Neural cell (in vitro differentiated cells): ENCODE measurements around the gene ADAMTS2. TPM values are rescaled to one million over a fixed set of nuclear protein-coding genes. Genes with fewer than 3 reads are reported as not detected.

Experiments
- H2AFZ ChIP-seq: fragments of 200-600, 300-800 bp; sonication (generic), shearing (Covaris generic); 2 replicates; pipeline ENCODE4 v1.6.0; 2014; ENCODE audit warnings: low read depth, mild to moderate bottlenecking, antibody characterized with exemption, low read length, moderate library complexity
- H3F3A ChIP-seq: fragments of 200-600 bp; shearing (Covaris generic); 2 replicates; pipeline ENCODE4 v1.6.1; 2016; ENCODE audit warnings: mild to moderate bottlenecking, moderate library complexity, mixed read lengths, antibody characterized with exemption, low read length; ENCODE audit not compliant: insufficient read depth, poor library complexity, severe bottlenecking
- H3K27ac ChIP-seq: fragments of 200-600, 300-800 bp; sonication (generic), shearing (Covaris generic); 2 replicates; pipeline ENCODE4 v1.5.1; 2014; ENCODE audit warnings: mild to moderate bottlenecking, low read length, moderate library complexity
- H3K27me3 ChIP-seq: fragments of 300-800, 200-600 bp; sonication (generic), shearing (Covaris generic); 2 replicates; pipeline ENCODE4 v1.6.0; 2014; ENCODE audit warnings: mild to moderate bottlenecking, low read depth, low read length, moderate library complexity; ENCODE audit not compliant: insufficient read depth
- H3K36me3 ChIP-seq: fragments of 300-800, 200-600 bp; sonication (generic), shearing (Covaris generic); 2 replicates; pipeline ENCODE4 v1.5.1; 2014; ENCODE audit warnings: mild to moderate bottlenecking, antibody characterized with exemption, low read length, moderate library complexity; ENCODE audit not compliant: insufficient read depth
- H3K4me2 ChIP-seq: fragments of 300-800, 200-600 bp; sonication (generic), shearing (Covaris generic); 2 replicates; pipeline ENCODE4 v1.6.0; 2014; ENCODE audit warnings: mild to moderate bottlenecking, low read length
- H3K4me3 ChIP-seq: fragments of 300-800, 200-600 bp; sonication (generic), shearing (Covaris generic); 2 replicates; pipeline ENCODE4 v1.5.1; 2014; ENCODE audit warnings: mild to moderate bottlenecking, low read length, moderate library complexity
- H3K79me2 ChIP-seq: fragments of 200-600 bp; shearing (Covaris generic); replicated peaks from 2 replicates; pipeline ENCODE4 v1.6.0; 2014; ENCODE audit warnings: mild to moderate bottlenecking, low read length, moderate library complexity; ENCODE audit not compliant: insufficient read depth
- H3K9ac ChIP-seq: fragments of 300-800, 200-600 bp; sonication (generic), shearing (Covaris generic); 2 replicates; pipeline ENCODE4 v1.6.1; 2016; ENCODE audit warnings: mild to moderate bottlenecking, low read length, mixed read lengths
- H3K9me2 ChIP-seq: fragments of 200-600 bp; shearing (Covaris generic); 2 replicates; pipeline ENCODE4 v1.6.1; 2016; ENCODE audit warnings: mild to moderate bottlenecking, low read length, mixed read lengths; ENCODE audit not compliant: insufficient read depth
- H3K9me3 ChIP-seq: fragments of 200-600, 300-800 bp; sonication (generic), shearing (Covaris generic); 2 replicates; pipeline ENCODE4 v1.6.1; 2016; ENCODE audit warnings: mild to moderate bottlenecking, mixed run types, low read length, moderate library complexity, mixed read lengths
- H4K20me1 ChIP-seq: fragments of 200-600 bp; shearing (Covaris generic); 2 replicates; pipeline ENCODE4 v1.6.1; 2016; ENCODE audit warnings: mild to moderate bottlenecking, mixed run types; ENCODE audit not compliant: insufficient read depth
- CTCF ChIP-seq: fragments of 450-650 bp; IDR thresholded peaks from 2 replicates; pipeline ENCODE4 v1.5.1; 2014; ENCODE audit warnings: antibody characterized with exemption, mild to moderate bottlenecking, moderate library complexity; ENCODE audit not compliant: poor library complexity, severe bottlenecking
- EP300 ChIP-seq: fragments of 450-650 bp; conservative IDR thresholded peaks from 2 replicates; pipeline ENCODE4 v1.6.1; 2014; ENCODE audit warnings: antibody characterized with exemption, mild to moderate bottlenecking, moderate library complexity; ENCODE audit not compliant: poor library complexity, severe bottlenecking
- EZH2 ChIP-seq: fragments of 200-600, 300-800 bp; shearing (Covaris generic), sonication (generic); IDR thresholded peaks from 2 replicates; pipeline ENCODE4 v1.6.1; 2014; ENCODE audit warnings: antibody characterized with exemption, low read length, borderline replicate concordance, mild to moderate bottlenecking; ENCODE audit not compliant: insufficient read depth, poor library complexity, severe bottlenecking
- MXI1 ChIP-seq: fragments of 450-650 bp; conservative IDR thresholded peaks from 2 replicates; pipeline ENCODE4 v1.6.1; 2014; ENCODE audit warnings: antibody characterized with exemption, mild to moderate bottlenecking; ENCODE audit not compliant: poor library complexity, severe bottlenecking
- POLR2AphosphoS5 ChIP-seq: IDR thresholded peaks from 2 replicates; pipeline ENCODE4 v1.6.1; 2012
- RAD21 ChIP-seq: fragments of 450-650 bp; conservative IDR thresholded peaks from 2 replicates; pipeline ENCODE4 v1.6.1; 2014; ENCODE audit warnings: antibody characterized with exemption, mild to moderate bottlenecking, moderate library complexity
- REST ChIP-seq: IDR thresholded peaks from 2 replicates; pipeline ENCODE4 v1.6.1; 2012; ENCODE audit warnings: borderline replicate concordance
- SMC3 ChIP-seq: fragments of 450-650 bp; conservative IDR thresholded peaks from 2 replicates; pipeline ENCODE4 v1.6.1; 2014; ENCODE audit warnings: antibody characterized with exemption, mild to moderate bottlenecking, moderate library complexity; ENCODE audit not compliant: poor library complexity
- TAF1 ChIP-seq: IDR thresholded peaks from 2 replicates; pipeline ENCODE4 v1.6.1; 2012; ENCODE audit warnings: low read depth
- polyA plus RNA-seq: library from polyadenylated mRNA; depleted of rRNA; stranded (reverse); fragments of >200 nt; gene quantifications from 2 replicates; pipeline ENCODE4 v1.2.3, GENCODE V29; 2014

Gene ADAMTS2
- polyA plus RNA-seq, 1 donor from 2014 or later, result 0.61 TPM

- H3F3A ChIP-seq, result no peaks in the 10 kb centered on the region
- no peak overlapping the region for H3K9ac ChIP-seq
- H3K79me2 ChIP-seq, result no peaks in the 10 kb centered on the region
- no peaks in the 10 kb centered on the region for H3K27me3 ChIP-seq
- no peak overlapping the region for H2AFZ ChIP-seq
- no peak for TF ChIP-seq POLR2AphosphoS5
- TF ChIP-seq MXI1, result no peak
- TF ChIP-seq SMC3, result no peak
- no peak for TF ChIP-seq REST
- TF ChIP-seq EZH2, result no peak
- TF ChIP-seq RAD21, result no peak
- no peak for TF ChIP-seq EP300
- no peak for TF ChIP-seq TAF1
- TF ChIP-seq CTCF, result no peak
- H3K27ac ChIP-seq, result no peak overlapping the region
- H4K20me1 ChIP-seq, result no peaks in the 10 kb centered on the region
- no peaks in the 10 kb centered on the region for H3K36me3 ChIP-seq
- no peak overlapping the region for H3K4me2 ChIP-seq
- no peaks in the 10 kb centered on the region for H3K9me3 ChIP-seq
- H3K9me2 ChIP-seq, result no peaks in the 10 kb centered on the region
- H3K4me3 ChIP-seq, result no peak overlapping the region
These were observed 212.5 kb downstream of the ADAMTS2 start for GRCh38 chr5:179132586-179133355.

- Histone ChIP-seq H3K27ac (no peak overlapping the region), H3K9me3 (no peaks in the 10 kb centered on the region), H3K9me2 (no peaks in the 10 kb centered on the region), H3K36me3 (no peaks in the 10 kb centered on the region), H3K27me3 (no peaks in the 10 kb centered on the region), H3K9ac (no peak overlapping the region), H4K20me1 (no peaks in the 10 kb centered on the region), H2AFZ (no peak overlapping the region), H3K4me3 (no peak overlapping the region), H3K79me2 (no peaks in the 10 kb centered on the region), H3F3A (no peaks in the 10 kb centered on the region), H3K4me2 (no peak overlapping the region)
- TF ChIP-seq CTCF (no peak), REST (no peak), EZH2 (no peak), TAF1 (no peak), RAD21 (no peak), POLR2AphosphoS5 (no peak), SMC3 (no peak), MXI1 (no peak), EP300 (no peak)
These were observed 213.2 kb downstream of the ADAMTS2 start for GRCh38 chr5:179131886-179132585.
